HL-60 (cell line): ENCODE data around the gene CASS4.

Experiments used
- CTCF ChIP-seq: IDR thresholded peaks from one replicate; pipeline ENCODE4 v1.5.1; 2011; ENCODE audit warnings: low read length, control low read depth, inconsistent platforms; ENCODE audit not compliant: insufficient read depth
- POLR2AphosphoS5 ChIP-seq: IDR thresholded peaks from 2 replicates; pipeline ENCODE4 v1.6.1; 2012; ENCODE audit warnings: low read depth

GRCh38 chr20:56451056-56451765, 39.2 kb downstream of the CASS4 start:
- no peak for TF ChIP-seq CTCF
- TF ChIP-seq POLR2AphosphoS5 = no peak
